Stimulated activated CD8-positive, alpha-beta memory T cell treated with anti-CD3 and anti-CD28 coated beads, Interleukin-4, amount 100 ng/mL, for 24 hours (primary cell): ENCODE measurements around the gene PRKCE.

Source experiments
- DNase-seq: peaks from one replicate; pipeline ENCODE4 v3.0.0-alpha.2; 2020; ENCODE audit warnings: low read depth

The PRKCE gene

GRCh38 chr2:45937990-45938389 is 286.5 kb downstream of the PRKCE start:
- DNase-seq: no peak

GRCh38 chr2:45938649-45939511 is 287.4 kb downstream of the PRKCE start:
- DNase-seq: no peak

GRCh38 chr2:45941531-45942236 is 290.2 kb downstream of the PRKCE start:
- DNase-seq: no peak

- no peak for DNase-seq
Observed at GRCh38 chr2:45942237-45942738, 290.8 kb downstream of the PRKCE start.

- no peak for DNase-seq
Observed at GRCh38 chr2:45943219-45944044, 292.0 kb downstream of the PRKCE start.

GRCh38 chr2:45944074-45944473 is 292.6 kb downstream of the PRKCE start:
- DNase-seq: no peak

- DNase-seq: no peak
Observed at GRCh38 chr2:45945302-45945717, 293.8 kb downstream of the PRKCE start.

- DNase-seq: no peak
Observed at GRCh38 chr2:45946023-45946422, 294.5 kb downstream of the PRKCE start.

GRCh38 chr2:45950606-45951005 is 299.1 kb downstream of the PRKCE start:
- DNase-seq: no peak

- DNase-seq: no peak
Observed at GRCh38 chr2:45951025-45951727, 299.7 kb downstream of the PRKCE start.

- DNase-seq: no peak
Observed at GRCh38 chr2:45952591-45952990, 301.1 kb downstream of the PRKCE start.

GRCh38 chr2:45953376-45954027 is 302.0 kb downstream of the PRKCE start:
- DNase-seq: no peak

- DNase-seq: no peak
Observed at GRCh38 chr2:45954233-45954850, 302.9 kb downstream of the PRKCE start.

- DNase-seq: no peak
Observed at GRCh38 chr2:45957533-45958227, 306.2 kb downstream of the PRKCE start.

- no peak for DNase-seq
Observed at GRCh38 chr2:45960057-45960863, 308.8 kb downstream of the PRKCE start.

GRCh38 chr2:45962177-45962921 is 310.9 kb downstream of the PRKCE start:
- DNase-seq: no peak

GRCh38 chr2:45963816-45964215 is 312.3 kb downstream of the PRKCE start:
- DNase-seq: no peak

- DNase-seq: no peak
Observed at GRCh38 chr2:45964223-45964841, 312.9 kb downstream of the PRKCE start.
